ENCODE results near the gene WDR59. TPM values are rescaled to one million over a fixed set of nuclear protein-coding genes. Genes with fewer than 3 reads are reported as not detected.

Gene WDR59
- total RNA-seq, 1 donor, result 21.7 TPM

- H3K4me3 ChIP-seq (ENCODE audit: low read depth, low read length), result no peak overlapping the region
- peak; percentile 42 for DNase-seq (ENCODE audit: low read depth)
- TF ChIP-seq CTCF (IDR thresholded peaks at IDR 0.05; ENCODE audit: insufficient read depth, low read length), result no peak
These were observed 40.8 kb upstream of the WDR59 start for GRCh38 chr16:75025761-75026160.

GRCh38 chr16:75024594-75024993 is 39.7 kb upstream of the WDR59 start:
- DNase-seq (ENCODE audit: low read depth), result no peak
- no peak overlapping the region for H3K4me3 ChIP-seq (ENCODE audit: low read depth, low read length)
- TF ChIP-seq CTCF (IDR thresholded peaks at IDR 0.05; ENCODE audit: insufficient read depth, low read length), result no peak

GRCh38 chr16:75024182-75024581 is 39.3 kb upstream of the WDR59 start:
- no peak for TF ChIP-seq CTCF (IDR thresholded peaks at IDR 0.05; ENCODE audit: insufficient read depth, low read length)
- H3K4me3 ChIP-seq (ENCODE audit: low read depth, low read length), result no peak overlapping the region
- DNase-seq (ENCODE audit: low read depth), result no peak

- H3K4me3 ChIP-seq (ENCODE audit: low read depth, low read length), result no peak overlapping the region
- TF ChIP-seq CTCF (IDR thresholded peaks at IDR 0.05; ENCODE audit: insufficient read depth, low read length), result no peak
- DNase-seq (ENCODE audit: low read depth), result no peak
These were observed 38.1 kb upstream of the WDR59 start for GRCh38 chr16:75023009-75023408.

- TF ChIP-seq CTCF (IDR thresholded peaks at IDR 0.05; ENCODE audit: insufficient read depth, low read length), result no peak
- no peak overlapping the region for H3K4me3 ChIP-seq (ENCODE audit: low read depth, low read length)
- DNase-seq (ENCODE audit: low read depth), result no peak
These were observed 37.6 kb upstream of the WDR59 start for GRCh38 chr16:75022567-75022966.

- TF ChIP-seq CTCF (IDR thresholded peaks at IDR 0.05; ENCODE audit: insufficient read depth, low read length), result no peak
- no peak overlapping the region for H3K4me3 ChIP-seq (ENCODE audit: low read depth, low read length)
- no peak for DNase-seq (ENCODE audit: low read depth)
These were observed 36.5 kb upstream of the WDR59 start for GRCh38 chr16:75021410-75021809.

GRCh38 chr16:75019586-75019985 is 34.7 kb upstream of the WDR59 start:
- TF ChIP-seq CTCF (IDR thresholded peaks at IDR 0.05; ENCODE audit: insufficient read depth, low read length), result no peak
- no peak overlapping the region for H3K4me3 ChIP-seq (ENCODE audit: low read depth, low read length)
- no peak for DNase-seq (ENCODE audit: low read depth)

Data from fibroblast of the aortic adventitia (primary cell).